ENCODE data around the gene MARK2. TPM values are rescaled to one million over a fixed set of nuclear protein-coding genes. Genes with fewer than 3 reads are reported as not detected.

MARK2 gene
- total RNA-seq, 1 experiment from 2014 or later = 39.8 TPM

DNA sequence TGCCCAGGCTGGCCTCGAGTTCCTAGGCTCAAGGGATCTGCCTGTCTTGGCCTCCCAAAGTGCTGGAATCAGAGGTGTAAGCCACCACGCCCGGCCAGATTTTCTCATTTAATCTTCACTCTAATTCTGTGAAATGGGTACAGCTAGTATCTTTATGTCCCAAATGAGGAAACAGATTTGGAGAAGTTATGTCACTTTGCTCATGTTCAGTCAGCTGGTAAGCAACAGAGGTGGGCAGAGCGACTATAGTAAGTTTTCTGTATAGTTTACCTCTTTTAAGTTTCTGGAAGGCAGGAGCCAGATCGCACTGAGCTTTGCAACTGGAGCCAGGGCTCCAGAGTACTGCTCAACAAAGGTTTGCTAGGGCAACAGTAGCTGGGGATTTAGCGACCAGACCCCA, 44.9 kb downstream of the MARK2 start:
- RAD21 ChIA-PET (ENCODE audit: low non-redundant PET in 1 of 2, low total read pairs in 2 of 2, uncharacterized antibody in 2 of 2, unreplicated experiment in 2 of 2) = no interaction called here
- H3K27ac ChIP-seq (ENCODE audit: low read depth, low read length) = no peak overlapping the region
- H2AFZ ChIP-seq (ENCODE audit: low read depth, low read length, poor library complexity, severe bottlenecking) = no peak overlapping the region
- POLR2A ChIA-PET = no interaction called here
- DNase-seq (ENCODE audit: low read depth, low spot score) (no peak), ATAC-seq (no peak)
- H3K4me2 ChIP-seq (ENCODE audit: low read length) = no peak overlapping the region
- TF ChIP-seq POLR2A (IDR thresholded peaks at IDR 0.05; ENCODE audit: borderline replicate concordance, extremely low read depth, insufficient read depth, insufficient read length) = no peak
- no peak for TF ChIP-seq SP1 (IDR thresholded peaks at IDR 0.05; ENCODE audit: low read depth)
- no peak for TF ChIP-seq SIN3A (IDR thresholded peaks at IDR 0.05; ENCODE audit: low read depth)
- TF ChIP-seq EZH2 (IDR thresholded peaks at IDR 0.05) = no peak
- no peak for TF ChIP-seq ZFX (IDR thresholded peaks at IDR 0.05)
- no peak for TF ChIP-seq YY1 (IDR thresholded peaks at IDR 0.05; ENCODE audit: extremely low read depth, insufficient replicate concordance, low read depth, low read length)
- TF ChIP-seq, protein P1, sequence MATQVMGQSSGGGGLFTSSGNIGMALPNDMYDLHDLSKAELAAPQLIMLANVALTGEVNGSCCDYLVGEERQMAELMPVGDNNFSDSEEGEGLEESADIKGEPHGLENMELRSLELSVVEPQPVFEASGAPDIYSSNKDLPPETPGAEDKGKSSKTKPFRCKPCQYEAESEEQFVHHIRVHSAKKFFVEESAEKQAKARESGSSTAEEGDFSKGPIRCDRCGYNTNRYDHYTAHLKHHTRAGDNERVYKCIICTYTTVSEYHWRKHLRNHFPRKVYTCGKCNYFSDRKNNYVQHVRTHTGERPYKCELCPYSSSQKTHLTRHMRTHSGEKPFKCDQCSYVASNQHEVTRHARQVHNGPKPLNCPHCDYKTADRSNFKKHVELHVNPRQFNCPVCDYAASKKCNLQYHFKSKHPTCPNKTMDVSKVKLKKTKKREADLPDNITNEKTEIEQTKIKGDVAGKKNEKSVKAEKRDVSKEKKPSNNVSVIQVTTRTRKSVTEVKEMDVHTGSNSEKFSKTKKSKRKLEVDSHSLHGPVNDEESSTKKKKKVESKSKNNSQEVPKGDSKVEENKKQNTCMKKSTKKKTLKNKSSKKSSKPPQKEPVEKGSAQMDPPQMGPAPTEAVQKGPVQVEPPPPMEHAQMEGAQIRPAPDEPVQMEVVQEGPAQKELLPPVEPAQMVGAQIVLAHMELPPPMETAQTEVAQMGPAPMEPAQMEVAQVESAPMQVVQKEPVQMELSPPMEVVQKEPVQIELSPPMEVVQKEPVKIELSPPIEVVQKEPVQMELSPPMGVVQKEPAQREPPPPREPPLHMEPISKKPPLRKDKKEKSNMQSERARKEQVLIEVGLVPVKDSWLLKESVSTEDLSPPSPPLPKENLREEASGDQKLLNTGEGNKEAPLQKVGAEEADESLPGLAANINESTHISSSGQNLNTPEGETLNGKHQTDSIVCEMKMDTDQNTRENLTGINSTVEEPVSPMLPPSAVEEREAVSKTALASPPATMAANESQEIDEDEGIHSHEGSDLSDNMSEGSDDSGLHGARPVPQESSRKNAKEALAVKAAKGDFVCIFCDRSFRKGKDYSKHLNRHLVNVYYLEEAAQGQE (IDR thresholded peaks at IDR 0.05; ENCODE audit: low read depth) = no peak
- H4K20me1 ChIP-seq (ENCODE audit: insufficient read depth) = no peaks in the 10 kb centered on the region
- no TSS peak for BruUV-seq (replicated peaks)
- no peaks in the 10 kb centered on the region for H3K9me2 ChIP-seq (ENCODE audit: insufficient read depth)
- H3K9ac ChIP-seq (ENCODE audit: low read length) = no peak overlapping the region
- H3K9me3 ChIP-seq (ENCODE audit: control insufficient read depth in 1 of 2, insufficient read depth in 1 of 2, low read depth in 1 of 2, low read length in 2 of 2) = no peaks in the 10 kb centered on the region
- H3K4me1 ChIP-seq (ENCODE audit: control insufficient read depth in 1 of 2, insufficient read depth in 2 of 2, low read length in 2 of 2) = peaks cover 14 to 23% of the 10 kb centered on the region in 2 experiments
- no peak overlapping the region for H3K4me3 ChIP-seq (replicated peaks in 1 of 2; ENCODE audit: low read depth in 1 of 2, low read length in 2 of 2)
- intact Hi-C loops (cut with micrococcal nuclease) = no loop called here
- no peaks in the 10 kb centered on the region; a peak in 1 of 4 replicates for H3K36me3 ChIP-seq (ENCODE audit: control insufficient read depth in 1 of 2, insufficient read depth in 2 of 2, low read length in 2 of 2)
- CTCF ChIA-PET = no interaction called here
- H3K27me3 ChIP-seq (ENCODE audit: insufficient read depth, low read length) = no peaks in the 10 kb centered on the region
- H3K79me2 ChIP-seq (ENCODE audit: insufficient read depth, low read length) = peaks cover 86% of the 10 kb centered on the region
